K562 (cell line): Measurements from ENCODE around the gene RPL10A. TPM values are rescaled to one million over a fixed set of nuclear protein-coding genes. Genes with fewer than 3 reads are reported as not detected.

Source experiments
- ATAC-seq: fragments of 200-7000 bp; cut with Tn5 transposase; 3 replicates; pipeline ENCODE4 v1.9.1; 2020; ENCODE audit warnings: moderate library complexity
- BruUV-seq: library from RNA; stranded (reverse); fragments of 400-500 nt; replicated peaks from 2 replicates; lab custom pipeline; 2021; lab: Mats Ljungman, UMichigan
- CTCF ChIA-PET: fragments of 300-600 bp; formaldehyde crosslinking; extraction: SDS; loops from one replicate; lab custom pipeline; 2021; ENCODE audit warnings: low intra/inter-chr PET ratio; lab: Yijun Ruan, JAX
- POLR2A ChIA-PET: fragments of 300-600, 350-650 bp; sonication (Branson Sonifier 250); formaldehyde crosslinking; extraction: SDS; loops from one replicate; lab custom pipeline; 2021; ENCODE audit warnings: antibody characterized with exemption, inconsistent platforms; lab: Yijun Ruan, JAX
- DNase-seq, 4 experiments: peaks; one replicate each; pipeline versions ENCODE4 v3.0.0 to v3.0.0-alpha.2; 2011 to 2018; ENCODE audit warnings: low spot score in 3 of 4, mixed read lengths in 3 of 4; ENCODE audit errors: extremely low read depth in 1 of 4
- FAIRE-seq: peaks from 2 replicates; lab custom pipeline; 2011; peaks lifted over from hg19 to GRCh38; lab: Jason Lieb, UNC
- H2AFZ ChIP-seq: 2 replicates; pipeline ENCODE4 v1.6.0; 2011; ENCODE audit warnings: low read depth, low read length, control low read depth, inconsistent platforms
- H3K27ac ChIP-seq: fragments of 200-600 bp; 3 replicates; pipeline ENCODE4 v1.8.0; 2011; ENCODE audit warnings: low read depth, mild to moderate bottlenecking, control low read depth, inconsistent platforms, low read length, moderate library complexity, mixed read lengths; ENCODE audit errors: extremely low read depth
- H3K27me3 ChIP-seq, 2 experiments: fragments of 300-600 bp in 1 of 2; 2 replicates in 1 of 2; 3 replicates in 1 of 2; pipeline versions ENCODE4 v1.6.0 to v1.8.0; 2011; ENCODE audit warnings: inconsistent platforms in 2 of 2, low read length in 2 of 2, mild to moderate bottlenecking in 1 of 2, mixed read lengths in 1 of 2, moderate library complexity in 1 of 2; ENCODE audit not compliant: control insufficient read depth in 2 of 2, insufficient read depth in 2 of 2
- H3K36me3 ChIP-seq: fragments of 300-600 bp; 3 replicates; pipeline ENCODE4 v1.8.0; 2011; ENCODE audit warnings: mild to moderate bottlenecking, low read length, inconsistent platforms; ENCODE audit not compliant: control insufficient read depth, insufficient read depth
- H3K4me1 ChIP-seq, 2 experiments: fragments of 200-600 bp in 1 of 2; replicated peaks in 1 of 2; 2 replicates in 1 of 2; 3 replicates in 1 of 2; pipeline versions ENCODE4 v1.5.1 to v1.8.0; 2011; ENCODE audit warnings: inconsistent platforms in 2 of 2, low read length in 2 of 2, mild to moderate bottlenecking in 1 of 2, mixed read lengths in 1 of 2, moderate library complexity in 1 of 2; ENCODE audit not compliant: control insufficient read depth in 2 of 2, insufficient read depth in 2 of 2
- H3K4me2 ChIP-seq: 2 replicates; pipeline ENCODE4 v1.6.1; 2011; ENCODE audit warnings: low read length, control low read depth, inconsistent platforms, mixed read lengths; ENCODE audit not compliant: insufficient read depth
- H3K4me3 ChIP-seq: fragments of 200-600 bp; sonication (generic), shearing (Covaris generic); 2 replicates; pipeline ENCODE4 v1.5.1; 2016; ENCODE audit warnings: control low read depth, inconsistent platforms
- H3K79me2 ChIP-seq: fragments of 200-600 bp; 3 replicates; pipeline ENCODE4 v1.8.0; 2011; ENCODE audit warnings: low read length, inconsistent platforms; ENCODE audit not compliant: control insufficient read depth, insufficient read depth
- H3K9ac ChIP-seq, 2 experiments: 2 replicates each; pipeline versions ENCODE4 v1.6.0 to v1.6.1; 2011; ENCODE audit warnings: low read depth in 2 of 2, low read length in 2 of 2, control low read depth in 1 of 2, inconsistent platforms in 1 of 2, mild to moderate bottlenecking in 1 of 2, mixed read lengths in 1 of 2; ENCODE audit not compliant: insufficient read depth in 1 of 2
- H3K9me1 ChIP-seq: one replicate; pipeline ENCODE4 v1.6.0; 2011; ENCODE audit warnings: inconsistent platforms, mild to moderate bottlenecking, low read length, moderate library complexity; ENCODE audit not compliant: control insufficient read depth, insufficient read depth
- H3K9me3 ChIP-seq: replicated peaks from 2 replicates; pipeline ENCODE4 v1.5.1; 2011; ENCODE audit warnings: low read depth, low read length, inconsistent platforms; ENCODE audit not compliant: control insufficient read depth, insufficient read depth
- H4K20me1 ChIP-seq: replicated peaks from 2 replicates; pipeline ENCODE4 v1.6.1; 2011; ENCODE audit warnings: low read length, inconsistent platforms, mixed read lengths; ENCODE audit not compliant: control insufficient read depth, insufficient read depth
- ARID1B ChIP-seq: fragments of 450-650 bp; IDR thresholded peaks from 2 replicates; pipeline ENCODE4 v1.6.1; 2016; ENCODE audit warnings: antibody characterized with exemption, mild to moderate bottlenecking, inconsistent platforms
- CBX2 ChIP-seq: fragments of 200-600 bp; sonication (generic); IDR thresholded peaks from one replicate; pipeline ENCODE4 v1.6.1; 2012; ENCODE audit warnings: mild to moderate bottlenecking, low read length, inconsistent platforms; ENCODE audit not compliant: insufficient read depth, poor library complexity, severe bottlenecking
- ILF3 ChIP-seq: fragments of 450-650 bp; IDR thresholded peaks from 2 replicates; pipeline ENCODE4 v1.6.1; 2018; ENCODE audit warnings: antibody characterized with exemption, mild to moderate bottlenecking, moderate library complexity, borderline replicate concordance
- MYC ChIP-seq, 2 experiments: fragments of 250-450 bp in 1 of 2; sonication (Bioruptor Pico) in 1 of 2; IDR thresholded peaks; 2 replicates each; pipeline versions ENCODE4 v1.5.1 to v1.6.1; 2012 to 2021; ENCODE audit warnings: low read depth in 2 of 2, borderline replicate concordance in 1 of 2, improper control_type of control experiment in 1 of 2, low read length in 1 of 2, mild to moderate bottlenecking in 1 of 2, moderate library complexity in 1 of 2
- NFYB ChIP-seq: IDR thresholded peaks from 2 replicates; pipeline ENCODE4 v1.6.1; 2011; ENCODE audit warnings: mild to moderate bottlenecking, moderate library complexity; ENCODE audit not compliant: insufficient read length; ENCODE audit errors: extremely low read depth
- NR2C1 ChIP-seq, 2 experiments: fragments of 450-650 bp; IDR thresholded peaks; 2 replicates each; pipeline ENCODE4 v1.6.1; 2017; ENCODE audit warnings: mild to moderate bottlenecking in 2 of 2, antibody characterized with exemption in 1 of 2, inconsistent platforms in 1 of 2, missing compliant biosample characterization in 1 of 2, missing genetic modification characterization in 1 of 2
- OTX1 ChIP-seq: fragments of 450-650 bp; formaldehyde crosslinking; IDR thresholded peaks from 2 replicates; pipeline ENCODE4 v1.4.0; 2022; ENCODE audit warnings: mild to moderate bottlenecking
- RAD51 ChIP-seq: fragments of 450-650 bp; IDR thresholded peaks from 2 replicates; pipeline ENCODE4 v1.7.1; 2016; ENCODE audit warnings: low read depth, mild to moderate bottlenecking, borderline replicate concordance
- TOE1 ChIP-seq, 2 experiments: fragments of 450-650 bp in 1 of 2; sonication (generic) in 1 of 2; formaldehyde crosslinking in 1 of 2; IDR thresholded peaks; 2 replicates each; pipeline versions ENCODE4 v1.7.1 to v1.8.0; 2016 to 2022; ENCODE audit warnings: borderline replicate concordance in 2 of 2, mild to moderate bottlenecking in 2 of 2, antibody characterized with exemption in 1 of 2, inconsistent platforms in 1 of 2, low read depth in 1 of 2, missing genetic modification reagents in 1 of 2, moderate library complexity in 1 of 2
- USF2 ChIP-seq: sonication (generic); formaldehyde crosslinking; IDR thresholded peaks from 2 replicates; pipeline ENCODE4 v1.5.0; 2020; ENCODE audit warnings: missing genetic modification reagents
- ZBTB2 ChIP-seq: fragments of 450-650 bp; IDR thresholded peaks from 2 replicates; pipeline ENCODE4 v1.6.1; 2016; ENCODE audit warnings: antibody characterized with exemption
- ZBTB7A ChIP-seq: IDR thresholded peaks from 2 replicates; pipeline ENCODE4 v1.6.1; 2011; ENCODE audit warnings: low read depth, mild to moderate bottlenecking, low read length, moderate library complexity, borderline replicate concordance; ENCODE audit not compliant: control insufficient read depth
- ZNF124 ChIP-seq: sonication (generic); formaldehyde crosslinking; IDR thresholded peaks from 2 replicates; pipeline ENCODE4 v1.8.1; 2022; ENCODE audit warnings: missing genetic modification reagents
- ZNF445 ChIP-seq: fragments of 250-450 bp; sonication (Bioruptor Pico); IDR thresholded peaks from 2 replicates; pipeline ENCODE4 v1.4.0; 2020; ENCODE audit warnings: low read depth, mild to moderate bottlenecking, moderate library complexity
- ZNF449 ChIP-seq: fragments of 250-450 bp; sonication (Bioruptor Pico); IDR thresholded peaks from 2 replicates; pipeline ENCODE4 v1.8.0; 2022; ENCODE audit warnings: moderate library complexity, mild to moderate bottlenecking, inconsistent platforms
- WGBS: fragments of 100-300 bp; shearing (Covaris generic); methylation state at CpG from one replicate; pipeline ENCODE4 v1.1.6; 2016; ENCODE audit warnings: low coverage, mixed read lengths; ENCODE audit not compliant: insufficient coverage; ENCODE audit errors: missing lambda C conversion rate; 5-methylcytosine and 5-hydroxymethylcytosine counted together
- in situ Hi-C: fragments of 300-500 bp; cut with MboI; formaldehyde crosslinking; loops from 4 replicates; pipeline ENCODE4 v1.15.0; 2018; ENCODE audit warnings: inconsistent platforms, mixed read lengths
- intact Hi-C: fragments of 100-400 bp; cut with micrococcal nuclease; formaldehyde crosslinking; loops from 2 replicates; pipeline ENCODE4 v1.14.2; 2022
- polyA plus RNA-seq, 8 experiments: library from polyadenylated mRNA; depleted of rRNA in 4 of 8; stranded (reverse) in 5 of 8; unstranded in 3 of 8; fragments of >200 nt; fragmentation: Nextera tagmentation in 2 of 8; fragmentation: Illumina TruSeq in 1 of 8; extraction: Ambion mirVana in 2 of 8; extraction: Trizol in 1 of 8; gene quantifications; 2 replicates each; pipeline versions ENCODE4 v1.2.1 to v1.2.3, GENCODE V29; 2011 to 2014; ENCODE audit warnings: inconsistent platforms in 1 of 8, missing spikeins in 1 of 8
- total RNA-seq, 7 experiments: library from RNA; depleted of rRNA in 6 of 7; stranded (reverse); fragments of >200 nt in 6 of 7; fragmentation: Illumina TruSeq in 2 of 7; extraction: Trizol in 2 of 7; gene quantifications; 2 replicates each; pipeline versions ENCODE4 v1.2.1 to v1.2.3, GENCODE V29; 2011 to 2021; ENCODE audit warnings: low replicate concordance in 1 of 7
- TF ChIP-seq, protein P1 (sequence below): sonication (generic); formaldehyde crosslinking; IDR thresholded peaks from 2 replicates; pipeline ENCODE4 v1.9.0; 2022; ENCODE audit warnings: mild to moderate bottlenecking, missing genetic modification reagents

Gene RPL10A
- total and polyA plus RNA-seq, 9 of the 15 experiments (the other 6 are each of a cell fraction or from before 2014, with no cell fraction given) = 1,589 to 3,237 (median 2,116) TPM

DNA sequence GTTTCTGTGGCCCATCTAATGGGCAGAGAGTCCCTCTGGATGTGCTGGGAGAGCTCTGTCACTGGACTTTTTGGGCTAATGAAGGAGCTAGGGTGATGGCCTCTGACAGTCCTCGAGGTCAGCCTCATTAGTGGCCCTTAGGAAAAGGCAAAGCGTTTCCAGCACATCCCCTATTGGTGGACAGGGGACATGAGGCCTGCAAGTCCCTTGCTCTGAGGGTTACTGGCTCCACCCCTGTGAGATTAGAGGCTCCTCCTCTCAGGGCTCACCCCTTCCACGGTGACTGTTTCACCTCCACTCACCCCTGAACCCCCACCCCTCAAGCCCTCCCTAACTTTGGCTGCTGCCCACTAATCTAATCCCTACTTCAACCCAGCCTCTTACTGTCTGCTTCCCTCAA lies 28.9 kb upstream of the RPL10A start:
- Histone ChIP-seq H3K4me1 (peaks cover 5 to 17% of the 10 kb centered on the region in 2 experiments; a peak in 4 of 5 replicates), H3K27me3 (peaks cover 0 to 5% of the 10 kb centered on the region in 2 experiments; a peak in 1 of 5 replicates), H3K9me3 (no peaks in the 10 kb centered on the region), H3K9ac (no peak overlapping the region), H3K27ac (no peak overlapping the region), H2AFZ (peak overlapping the region; percentile 80), H3K9me1 (no peaks in the 10 kb centered on the region), H3K79me2 (no peaks in the 10 kb centered on the region), H4K20me1 (no peaks in the 10 kb centered on the region), H3K4me2 (no peak overlapping the region), H3K36me3 (no peaks in the 10 kb centered on the region), H3K4me3 (no peak overlapping the region)
- ATAC-seq = peak; percentile 90
- ChIA-PET POLR2A (no interaction called here), CTCF (no interaction called here)
- no TSS peak for BruUV-seq
- in situ Hi-C loops (no loop called here), intact Hi-C loops (no loop called here)
- WGBS = 0% methylated on average over 3 of the region's 3 CpGs
- peak; percentile 65 to 74 (median 70) for DNase-seq
- peak; percentile 77 for FAIRE-seq
- TF ChIP-seq CBX2 (no peak), OTX1 (CRISPR knock-in tag) (no peak), TOE1 (IDR thresholded peaks at IDR 0.05; ENCODE audit: borderline replicate concordance) (no peak), TOE1 (CRISPR knock-in tag; IDR thresholded peaks at IDR 0.05; ENCODE audit: borderline replicate concordance, low read depth) (no peak), ZBTB7A (peak; percentile 53; the same call in 1 of the 2 replicates), ARID1B (no peak), ZBTB2 (no peak), ZNF445 (CRISPR knock-in tag) (no peak), ZNF449 (CRISPR knock-in tag) (no peak), USF2 (CRISPR knock-in tag) (peak; percentile 65), MYC (IDR thresholded peaks at IDR 0.05; ENCODE audit: low read depth, low read length) (peak; percentile 27; the same call in 1 of the 2 replicates), MYC (CRISPR knock-in tag; IDR thresholded peaks at IDR 0.05; ENCODE audit: borderline replicate concordance, low read depth) (no peak), ILF3 (no peak), NFYB (peak; percentile 60), RAD51 (0 out of 2 replicates have a peak, but pooled peaks have one; percentile 32), ZNF124 (CRISPR knock-in tag) (no peak), NR2C1 (IDR thresholded peaks at IDR 0.05) (peak; percentile 46; the same call in 1 of the 2 replicates), NR2C1 (tag; IDR thresholded peaks at IDR 0.05) (no peak)
- TF ChIP-seq, protein P1, sequence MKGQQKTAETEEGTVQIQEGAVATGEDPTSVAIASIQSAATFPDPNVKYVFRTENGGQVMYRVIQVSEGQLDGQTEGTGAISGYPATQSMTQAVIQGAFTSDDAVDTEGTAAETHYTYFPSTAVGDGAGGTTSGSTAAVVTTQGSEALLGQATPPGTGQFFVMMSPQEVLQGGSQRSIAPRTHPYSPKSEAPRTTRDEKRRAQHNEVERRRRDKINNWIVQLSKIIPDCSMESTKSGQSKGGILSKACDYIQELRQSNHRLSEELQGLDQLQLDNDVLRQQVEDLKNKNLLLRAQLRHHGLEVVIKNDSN (CRISPR knock-in tag) = peak; percentile 80
